CD4-positive, alpha-beta T cell treated with Interleukin-10 for 1 hour (primary cell): ENCODE data around the gene PARD3B.

Experiments
- DNase-seq: peaks from one replicate; pipeline ENCODE4 v3.0.0-alpha.2; 2020

PARD3B gene

DNA sequence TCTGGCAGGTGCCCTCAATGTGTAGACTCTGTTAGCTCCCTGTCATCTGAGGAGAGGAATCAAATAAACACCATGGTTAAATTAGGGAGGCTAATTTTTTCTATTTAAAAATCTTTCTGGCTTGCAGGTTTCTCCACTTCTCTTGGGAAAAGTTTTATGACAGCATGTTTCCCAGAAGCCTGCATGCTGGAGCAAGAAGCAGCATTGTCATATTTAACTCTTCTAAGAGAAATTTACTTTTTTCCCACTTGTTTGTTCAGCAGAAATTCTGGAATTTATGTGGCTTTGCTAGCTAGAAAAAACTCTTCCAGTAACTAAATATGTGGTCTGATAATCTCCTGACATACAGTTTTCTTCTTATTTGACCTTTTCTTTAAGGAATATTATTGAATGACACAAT lies 230.5 kb downstream of the PARD3B start:
- no peak for DNase-seq

DNA sequence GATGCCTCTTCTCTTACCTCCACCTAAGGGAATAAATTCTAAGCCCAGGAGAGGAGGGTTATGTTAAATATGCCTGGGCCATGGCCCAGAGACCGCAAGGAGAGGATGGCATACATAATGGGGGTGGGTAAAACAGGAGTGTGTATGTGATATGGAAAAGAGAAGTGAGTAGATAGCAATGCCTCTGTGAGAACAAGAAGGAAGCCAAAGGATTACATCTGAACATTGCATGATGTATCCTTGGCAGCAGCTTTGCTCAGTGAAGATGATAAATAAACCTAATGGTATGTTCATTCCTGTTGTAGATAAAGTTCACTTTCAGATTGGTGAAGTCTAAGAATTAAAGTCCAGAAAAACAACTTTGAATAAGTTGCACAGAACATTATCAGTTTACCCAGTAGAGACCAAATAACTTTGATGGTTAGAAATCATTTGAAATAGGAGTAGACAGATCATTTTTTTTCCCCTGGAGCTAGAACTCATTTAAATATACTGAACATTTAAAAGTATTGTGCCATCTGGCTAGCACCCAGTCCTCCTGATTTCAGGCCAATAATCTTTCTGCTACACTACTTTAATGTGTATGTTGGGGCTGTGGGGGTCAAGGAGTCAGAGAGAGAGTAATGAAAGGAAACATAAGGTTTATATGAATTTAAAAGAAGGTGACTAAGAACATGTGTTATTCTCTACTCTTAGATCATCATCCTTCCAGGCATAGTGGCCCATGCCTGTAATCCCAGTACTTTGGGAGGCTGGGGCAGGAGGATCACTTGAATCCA lies 231.7 kb downstream of the PARD3B start:
- no peak for DNase-seq

DNA sequence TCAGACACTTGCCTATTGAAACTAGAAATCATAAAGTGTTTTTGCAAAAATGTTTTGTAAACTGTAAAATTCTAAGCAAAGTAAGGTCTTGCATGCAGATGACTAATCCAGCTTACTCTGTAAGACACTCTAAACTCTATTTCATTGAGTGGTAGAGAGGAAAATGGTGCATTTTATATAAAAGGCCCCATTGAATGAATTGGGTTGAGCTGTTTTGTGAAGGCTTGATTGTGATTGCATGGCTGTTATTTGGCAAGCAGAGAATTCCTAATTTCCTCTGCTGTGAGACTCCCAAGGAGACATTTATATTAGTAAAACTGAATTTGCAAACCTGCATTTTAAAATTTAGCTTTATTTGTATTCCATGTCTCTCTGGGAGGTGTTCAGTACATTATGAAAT lies 234.5 kb downstream of the PARD3B start:
- DNase-seq, result no peak

DNA sequence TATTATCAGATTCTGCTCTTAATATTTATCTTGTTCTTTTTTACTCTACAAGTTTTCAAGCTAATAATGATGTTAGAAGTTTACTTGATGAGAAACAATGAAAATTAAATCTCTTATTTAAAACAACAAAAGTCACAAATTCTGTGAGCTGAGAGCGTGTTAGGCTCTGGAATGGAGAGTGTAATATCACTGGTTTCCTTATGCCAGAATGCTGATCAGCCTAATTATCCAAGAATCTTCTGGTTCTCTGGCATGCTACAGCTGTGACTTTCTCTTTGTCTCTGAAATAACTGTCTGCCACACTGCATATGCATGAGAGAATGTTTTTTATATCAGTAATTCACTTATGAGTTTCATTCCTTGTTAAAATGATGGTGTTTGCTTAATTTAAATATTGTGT lies 236.7 kb downstream of the PARD3B start:
- DNase-seq, result no peak

DNA sequence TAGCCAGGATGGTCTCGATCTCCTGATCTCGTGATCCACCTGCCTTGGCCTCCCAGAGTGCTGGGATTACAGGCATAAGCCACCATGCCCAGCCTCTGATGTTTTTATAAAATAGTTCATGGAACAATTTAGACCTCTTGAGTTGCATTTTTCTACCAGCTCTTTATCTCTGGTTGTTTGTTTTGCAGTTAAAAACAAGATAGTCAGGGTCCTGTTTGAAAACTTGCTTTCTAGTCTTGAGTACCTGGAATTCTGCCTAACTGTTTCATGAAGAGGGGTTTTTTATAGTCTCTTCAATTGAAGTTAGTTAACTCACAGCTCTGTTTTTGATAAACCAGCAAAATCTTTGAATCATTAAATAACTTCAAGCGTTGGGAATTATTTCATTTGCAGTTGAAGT lies 244.8 kb downstream of the PARD3B start:
- no peak for DNase-seq

DNA sequence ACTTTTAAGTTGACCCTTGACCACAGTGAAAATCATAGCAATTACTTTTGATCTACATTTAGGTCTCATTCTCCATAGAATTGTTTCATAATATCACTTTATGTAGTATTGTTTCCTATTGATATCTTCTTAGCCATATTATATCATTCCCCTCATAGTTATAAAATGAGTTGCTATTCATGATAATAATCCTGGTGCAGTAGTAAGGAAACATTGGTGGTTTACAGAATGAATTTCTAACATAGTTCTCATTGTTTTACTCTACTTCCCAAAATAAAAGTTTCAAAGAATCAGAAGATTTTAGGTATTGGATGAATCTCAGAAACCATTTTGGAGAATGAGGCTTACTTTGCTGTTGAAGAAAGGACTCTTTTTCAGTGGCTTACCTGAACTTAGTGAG lies 246.0 kb downstream of the PARD3B start:
- no peak for DNase-seq

DNA sequence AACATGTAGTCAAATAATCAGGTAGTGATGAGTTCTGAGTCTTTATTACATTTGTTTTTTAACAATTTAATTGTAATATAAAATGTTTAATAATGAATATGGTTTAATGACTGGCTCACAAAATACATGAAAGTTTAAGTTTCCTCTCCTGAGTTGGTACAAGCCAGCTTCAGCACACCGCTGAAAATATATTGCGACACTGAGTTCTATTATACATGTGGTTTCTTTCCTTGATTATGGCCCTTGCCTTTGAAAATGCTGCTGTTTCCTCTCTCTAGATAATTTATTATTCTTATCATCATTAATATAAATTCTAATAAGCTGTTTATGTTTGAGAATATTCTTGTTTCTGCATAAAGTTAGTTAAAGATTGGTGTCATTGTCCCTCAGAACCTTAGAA lies 249.3 kb downstream of the PARD3B start:
- DNase-seq, result no peak

DNA sequence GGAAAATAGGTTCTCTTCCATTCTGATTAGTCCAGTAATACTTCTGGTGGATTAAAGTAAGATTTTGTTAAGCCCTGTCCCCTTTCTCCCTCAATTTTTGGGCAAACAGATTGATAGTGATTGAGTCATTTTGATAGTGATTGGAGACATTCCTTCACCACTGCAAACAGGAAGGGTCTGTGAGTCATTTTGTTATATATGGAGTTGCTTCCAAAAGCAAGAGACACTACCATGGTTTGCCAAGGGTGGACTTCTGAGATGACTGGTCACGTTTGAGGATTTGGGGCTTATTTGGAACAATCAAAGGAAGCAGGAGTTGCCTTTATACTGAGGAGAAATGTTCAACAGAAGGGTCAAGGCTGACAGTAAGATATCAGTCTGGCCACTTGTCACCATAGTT lies 249.9 kb downstream of the PARD3B start:
- no peak for DNase-seq

DNA sequence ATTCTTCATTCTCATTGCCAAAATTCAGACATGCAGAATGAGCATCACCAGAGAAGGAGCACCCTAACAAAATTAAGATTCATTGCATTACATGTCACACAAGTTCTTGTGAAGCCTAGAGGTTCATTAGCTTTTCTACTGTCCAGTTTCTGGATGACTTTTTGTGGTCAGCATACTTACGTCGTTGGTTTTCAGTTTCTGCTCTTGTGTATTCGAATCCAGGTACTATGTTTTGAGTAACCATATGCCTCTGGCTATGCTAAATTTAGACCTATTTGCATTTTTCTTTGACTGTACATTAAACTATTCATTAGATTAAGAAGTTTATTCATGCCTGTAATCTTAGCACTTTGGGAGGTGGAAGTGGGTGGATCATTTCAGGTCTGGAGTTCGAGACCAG lies 251.3 kb downstream of the PARD3B start:
- no peak for DNase-seq

DNA sequence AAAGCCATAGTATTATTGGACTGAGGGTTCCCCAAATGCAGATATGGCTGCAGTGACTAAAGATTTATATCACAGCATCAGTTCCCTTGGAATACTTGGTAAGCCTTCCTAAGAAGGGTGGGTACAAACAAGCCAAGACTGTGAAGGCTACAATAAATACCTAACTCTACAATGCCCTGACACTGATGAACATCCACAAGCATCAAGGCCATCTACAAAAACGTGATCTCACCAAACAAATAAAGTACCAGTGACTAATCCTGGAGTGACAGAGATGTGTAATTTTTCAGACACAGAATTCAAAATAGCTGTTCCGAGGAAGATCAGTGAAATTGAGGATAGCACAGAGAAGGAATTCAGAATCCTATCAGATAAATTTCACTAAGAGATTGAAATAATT lies 254.5 kb downstream of the PARD3B start:
- DNase-seq, result no peak

DNA sequence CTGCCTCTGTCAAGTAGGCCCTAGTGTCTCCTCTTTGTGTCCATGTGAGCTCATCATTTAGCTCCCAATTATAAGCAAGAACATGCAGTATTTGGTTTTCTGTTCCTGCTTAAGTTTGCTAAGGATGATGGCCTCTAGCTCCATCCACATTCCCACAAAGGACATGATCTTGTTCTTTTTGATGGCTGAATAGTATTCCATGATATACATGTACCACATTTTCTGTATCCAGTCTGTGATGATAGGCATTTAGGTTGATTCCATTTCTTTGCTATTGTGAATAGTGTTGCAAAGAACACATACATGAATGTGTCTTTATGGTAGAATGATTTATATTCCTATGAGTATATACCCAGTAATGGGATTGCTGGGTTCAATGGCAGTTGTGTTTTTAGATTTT lies 263.2 kb downstream of the PARD3B start:
- no peak for DNase-seq

DNA sequence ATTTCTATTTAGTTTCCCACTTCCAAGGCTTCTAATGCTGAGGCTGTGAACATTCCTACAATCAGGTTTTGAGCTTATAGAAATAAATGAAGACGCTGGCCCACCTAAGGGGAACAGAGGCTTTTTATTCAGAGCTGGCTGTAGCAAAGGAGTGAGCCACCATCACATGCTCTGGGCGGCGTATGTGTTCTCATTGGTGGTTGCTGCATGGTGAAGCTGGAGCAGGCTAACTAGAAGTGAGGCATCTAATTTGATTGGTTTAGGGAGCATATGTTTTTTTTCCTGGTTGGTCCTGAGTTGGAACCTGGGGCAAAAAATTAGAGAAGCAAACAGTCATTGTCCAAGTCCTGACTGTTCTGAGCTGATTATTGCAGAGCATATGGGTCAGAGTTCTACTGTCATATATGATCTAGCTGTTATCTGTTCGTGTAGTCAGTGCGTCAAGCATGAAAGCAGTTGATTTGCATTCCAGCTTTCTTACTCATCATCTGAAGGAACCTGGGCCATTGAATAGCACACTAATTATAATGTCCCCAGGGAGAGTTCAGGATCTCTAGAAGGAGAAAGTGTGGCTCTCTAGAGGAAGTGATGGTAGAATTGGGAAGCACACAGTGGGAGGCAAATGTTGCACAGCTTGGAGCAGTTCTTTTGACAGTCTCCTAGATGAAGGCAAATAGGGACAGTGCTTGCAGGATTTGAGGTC lies 279.6 kb downstream of the PARD3B start:
- no peak for DNase-seq

DNA sequence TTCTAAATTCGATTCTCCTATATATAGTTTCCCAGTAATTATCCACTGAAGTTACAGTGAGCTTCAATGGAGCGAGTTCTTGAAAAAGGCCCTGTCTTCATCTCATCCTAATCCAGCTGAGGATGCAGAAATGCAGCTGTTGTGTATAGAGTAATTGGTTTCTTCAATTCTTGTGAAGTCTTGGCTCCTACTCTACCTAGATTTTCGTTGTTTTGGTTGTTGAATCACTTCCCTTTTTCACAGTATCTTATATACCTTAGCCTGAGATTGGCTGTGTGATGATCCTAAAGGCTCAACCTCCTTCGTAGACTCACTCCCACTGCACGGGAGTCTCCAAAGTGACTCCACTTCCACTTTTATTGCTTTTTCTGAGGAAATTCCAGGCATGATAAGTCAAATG lies 280.4 kb downstream of the PARD3B start:
- no peak for DNase-seq

DNA sequence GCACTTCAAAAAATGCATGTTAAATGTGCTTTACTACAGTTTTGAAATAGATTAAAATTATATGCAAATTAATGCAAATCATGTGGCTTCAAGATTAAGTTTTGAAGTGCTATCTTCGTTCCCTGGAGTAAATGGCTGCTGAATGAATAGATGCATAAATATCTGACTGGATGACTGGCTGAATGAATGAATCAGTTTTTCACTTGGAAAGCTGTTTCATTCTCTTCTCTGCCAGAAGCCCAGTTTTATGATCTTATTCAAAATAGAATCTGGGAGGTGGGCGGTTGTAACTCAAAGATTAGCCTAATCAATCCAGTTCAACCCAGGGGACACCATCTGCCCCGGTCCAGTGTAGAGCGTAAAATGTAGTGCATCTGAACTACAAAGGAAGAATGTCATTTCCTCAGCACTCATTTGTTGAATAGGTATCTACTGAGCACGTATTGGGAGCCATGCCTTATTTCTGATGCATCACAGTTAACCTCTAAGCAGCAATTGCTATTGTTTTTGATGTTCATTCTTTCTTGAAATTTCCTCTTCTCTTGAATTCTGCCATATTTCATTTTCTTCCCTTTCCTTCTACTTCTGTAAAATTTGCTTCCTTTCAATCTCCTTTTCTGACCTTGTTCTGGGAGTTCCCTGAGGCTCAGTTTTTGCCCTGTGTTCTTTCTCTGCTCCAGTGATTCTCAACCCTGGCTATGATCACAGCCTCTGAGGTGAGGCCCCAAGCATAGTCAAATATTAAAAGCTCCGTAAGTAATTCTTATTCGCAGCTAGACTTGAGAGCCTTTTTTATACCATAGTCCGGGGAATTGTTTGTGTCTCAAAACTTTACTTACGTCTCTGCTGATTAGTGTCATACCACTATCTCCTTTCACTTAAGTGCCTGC lies 282.7 kb downstream of the PARD3B start:
- no peak for DNase-seq

DNA sequence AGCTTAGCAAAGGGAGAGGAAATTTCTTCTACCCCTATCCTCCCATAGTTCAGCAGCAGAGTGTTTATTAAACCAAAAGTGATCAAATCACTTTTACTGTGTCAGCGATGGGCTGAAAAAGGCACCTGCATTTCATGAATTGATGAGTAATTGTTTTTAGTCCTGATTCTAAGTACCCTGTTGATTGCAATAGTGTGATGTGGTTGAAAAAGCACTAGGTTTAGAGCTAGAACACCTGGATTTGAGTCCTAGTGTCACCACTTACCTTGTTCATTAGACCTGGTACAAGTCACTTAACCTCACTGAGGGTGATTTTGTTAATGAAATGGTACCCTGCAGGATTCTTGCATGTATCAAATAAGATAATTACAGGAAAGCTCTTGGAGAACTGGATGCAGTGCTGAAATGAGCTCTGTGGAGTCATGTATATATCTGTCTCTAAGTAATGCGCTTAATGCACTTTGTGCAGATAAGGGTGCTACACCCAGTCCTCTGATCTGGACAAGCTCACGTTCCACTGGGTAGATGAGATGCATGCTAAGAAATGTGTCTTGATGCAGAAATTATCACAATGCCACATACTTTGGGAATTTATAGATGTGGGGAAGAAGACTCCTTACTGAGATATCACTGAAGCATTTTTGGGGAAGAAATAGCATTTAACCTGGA lies 289.6 kb downstream of the PARD3B start:
- no peak for DNase-seq

DNA sequence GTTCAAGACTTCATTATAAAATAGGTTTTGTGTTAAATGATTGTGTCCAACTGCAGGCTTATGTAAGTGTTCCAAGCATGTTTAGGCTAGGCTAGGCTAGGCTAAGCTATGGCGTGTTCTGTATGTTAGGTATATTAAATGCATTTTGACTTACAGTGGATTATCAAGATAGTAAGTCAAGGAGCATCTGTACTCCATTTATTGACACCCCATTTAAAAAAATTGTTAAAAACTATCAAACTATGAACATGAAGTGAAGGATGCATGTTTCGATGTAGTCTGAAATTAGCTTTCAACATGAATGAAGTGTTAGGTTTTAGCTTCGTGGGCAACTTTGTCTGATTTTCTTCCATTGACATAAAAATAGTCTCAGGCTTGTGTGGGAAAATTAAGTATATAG lies 290.5 kb downstream of the PARD3B start:
- DNase-seq, result no peak

DNA sequence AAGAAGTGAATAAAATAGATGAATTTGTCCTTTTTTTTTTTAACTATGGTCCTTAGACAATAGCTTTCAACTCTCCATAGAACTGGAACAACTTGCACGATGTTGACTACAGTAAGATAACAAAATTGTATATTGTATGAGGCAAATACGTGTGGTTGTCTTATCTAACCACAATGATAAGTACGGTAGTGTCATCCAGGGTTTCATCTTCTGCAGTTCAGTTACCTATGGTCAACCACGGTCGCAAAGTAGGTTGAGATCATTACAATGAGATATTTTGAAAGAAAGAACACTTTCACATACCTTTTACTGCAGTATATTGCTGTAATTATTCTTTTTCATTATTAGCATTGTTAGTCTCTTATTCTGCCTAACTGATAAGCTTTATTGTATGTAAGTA lies 295.2 kb downstream of the PARD3B start:
- no peak for DNase-seq

DNA sequence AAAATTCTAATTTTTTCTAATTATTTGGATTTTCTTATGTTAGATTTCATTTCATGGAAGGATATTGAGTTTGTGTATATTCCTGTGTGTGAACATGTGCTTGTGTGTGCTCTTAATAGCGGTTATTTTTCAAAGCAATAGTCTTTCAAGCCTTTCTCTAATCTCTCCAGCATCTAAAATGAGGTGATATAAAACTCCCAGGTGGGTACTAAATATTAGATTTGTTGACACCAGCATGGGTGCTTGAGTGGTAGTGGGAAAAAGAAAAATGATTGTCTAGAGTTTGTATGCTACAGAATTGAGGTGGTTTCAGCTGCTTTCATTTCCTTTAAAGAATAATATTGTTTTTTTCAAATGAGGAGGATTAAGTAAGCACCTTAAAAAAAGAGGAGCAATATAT lies 296.8 kb downstream of the PARD3B start:
- no peak for DNase-seq

DNA sequence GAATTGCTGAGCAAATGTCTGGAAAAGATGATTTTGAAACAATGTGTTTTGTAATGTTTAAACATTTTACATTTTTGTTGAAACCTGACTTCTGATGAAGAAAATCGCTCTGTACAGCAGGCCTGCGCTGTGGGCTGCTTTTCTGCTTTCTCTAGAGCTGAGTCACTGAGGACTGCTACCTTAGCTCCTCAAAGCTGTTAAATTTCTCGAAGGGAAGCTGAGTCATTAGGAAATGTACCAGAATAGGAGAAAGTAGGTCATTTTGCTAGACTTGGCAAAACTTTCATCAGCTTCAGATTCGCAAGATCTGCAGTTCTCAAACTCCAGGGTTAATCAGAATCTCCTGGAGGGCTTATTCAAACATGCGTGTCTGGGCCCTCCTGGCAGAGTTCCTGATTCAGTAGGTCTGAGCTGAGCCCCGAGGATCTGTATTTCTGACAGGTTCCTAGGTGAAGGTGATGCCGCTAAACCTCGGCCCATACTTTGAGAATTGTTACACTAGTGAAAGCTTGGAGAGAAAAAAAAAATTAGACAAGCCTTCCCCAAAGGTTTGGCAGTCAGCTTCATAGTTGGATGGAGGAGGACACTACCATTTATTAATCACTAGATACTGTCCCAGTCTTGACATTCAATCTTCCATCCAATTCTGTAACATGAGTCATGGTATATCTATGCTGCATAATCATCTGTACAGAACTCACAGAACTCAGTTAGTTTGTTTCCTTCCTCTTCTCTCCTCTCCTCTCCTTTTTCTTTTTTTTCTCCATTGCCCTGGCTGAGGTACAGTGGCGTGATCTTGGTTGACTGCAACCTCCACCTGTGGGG lies 297.6 kb downstream of the PARD3B start:
- DNase-seq, result peak; percentile 3

DNA sequence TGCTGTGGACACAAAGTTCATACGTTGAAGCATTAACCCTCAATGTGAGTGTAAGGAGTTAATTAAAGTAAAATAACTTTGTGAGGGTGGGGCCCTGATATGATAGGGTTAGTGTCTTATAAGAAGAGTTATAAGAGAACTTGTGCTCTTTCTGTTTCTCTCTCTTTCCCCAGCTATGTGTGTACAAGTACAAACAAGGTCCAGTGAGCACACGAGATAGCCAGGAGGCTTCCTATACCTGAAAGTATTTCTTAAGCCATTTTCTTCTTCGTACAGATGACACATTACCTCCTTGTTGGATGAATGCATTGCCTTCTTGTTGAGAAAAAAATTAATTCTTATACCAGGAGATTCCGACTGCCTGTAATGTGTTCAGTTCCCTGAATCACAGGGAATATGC lies 301.2 kb downstream of the PARD3B start:
- no peak for DNase-seq

DNA sequence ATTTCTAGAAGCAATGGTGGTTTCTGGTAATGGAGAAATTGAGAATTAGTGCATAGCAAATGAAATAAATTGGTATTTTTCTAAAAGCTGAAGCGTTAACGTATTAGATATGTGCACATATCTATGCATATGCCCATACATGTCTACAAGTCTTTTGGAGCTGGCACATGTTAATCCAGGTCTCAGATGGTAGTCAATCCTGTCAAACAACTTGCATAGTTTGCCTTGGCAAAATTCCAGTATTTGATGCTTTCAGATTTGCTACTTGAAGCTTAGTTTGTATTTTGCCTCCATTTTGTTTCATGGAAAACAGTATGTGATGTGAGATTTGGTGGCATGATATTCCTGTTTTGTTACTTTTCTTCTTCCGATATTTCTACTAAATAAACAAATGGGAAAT lies 304.6 kb downstream of the PARD3B start:
- no peak for DNase-seq

DNA sequence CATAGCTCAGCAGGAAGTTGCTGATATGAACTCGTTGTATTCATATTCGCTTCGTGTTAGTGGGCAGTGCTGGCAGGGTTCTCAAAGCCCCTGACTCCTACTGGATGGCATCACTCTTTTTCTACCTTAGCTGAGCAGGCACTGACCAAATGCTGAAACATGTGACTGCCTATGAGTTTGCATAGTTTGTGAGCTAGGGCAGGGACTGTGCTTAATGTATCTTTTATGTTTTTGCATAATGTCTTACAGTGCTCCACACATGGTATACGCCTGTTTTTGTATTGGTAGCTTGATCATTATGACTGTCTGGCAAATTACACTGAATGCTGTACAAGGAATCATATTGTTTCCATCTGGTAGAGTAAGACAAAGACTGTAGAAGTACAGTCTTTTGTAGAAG lies 305.3 kb downstream of the PARD3B start:
- DNase-seq, result no peak
